Trophoblast cell (in vitro differentiated cells and primary cell): Measurements from ENCODE around the gene EXOC3L2.

Source experiments
- DNase-seq, 2 donors: peaks; one replicate each; pipeline ENCODE4 v3.0.0-alpha.2; 2016
- H2AFZ ChIP-seq: 2 replicates; pipeline ENCODE4 v1.6.1; 2013; ENCODE audit warnings: low read length, moderate library complexity, mild to moderate bottlenecking; ENCODE audit not compliant: insufficient read depth, poor library complexity
- H2AK5ac ChIP-seq: 2 replicates; pipeline ENCODE4 v1.6.1; 2013; ENCODE audit warnings: mild to moderate bottlenecking, low read length
- H2BK120ac ChIP-seq: 2 replicates; pipeline ENCODE4 v1.6.1; 2013; ENCODE audit warnings: low read length, mild to moderate bottlenecking, moderate library complexity; ENCODE audit not compliant: insufficient read depth, poor library complexity
- H2BK12ac ChIP-seq: 2 replicates; pipeline ENCODE4 v1.6.1; 2013; ENCODE audit warnings: mild to moderate bottlenecking, low read length, moderate library complexity
- H2BK5ac ChIP-seq: 2 replicates; pipeline ENCODE4 v1.6.1; 2013; ENCODE audit warnings: low read length, low read depth, moderate library complexity, mild to moderate bottlenecking; ENCODE audit not compliant: poor library complexity
- H3K14ac ChIP-seq: 2 replicates; pipeline ENCODE4 v1.6.1; 2013; ENCODE audit warnings: mild to moderate bottlenecking, low read length
- H3K18ac ChIP-seq: 2 replicates; pipeline ENCODE4 v1.6.1; 2013; ENCODE audit warnings: mild to moderate bottlenecking, low read length
- H3K23ac ChIP-seq: 2 replicates; pipeline ENCODE4 v1.6.1; 2013; ENCODE audit warnings: low read length
- H3K27ac ChIP-seq: 2 replicates; pipeline ENCODE4 v1.5.1; 2013; ENCODE audit warnings: low read depth, mild to moderate bottlenecking, inconsistent platforms, low read length, moderate library complexity
- H3K27me3 ChIP-seq: 2 replicates; pipeline ENCODE4 v1.6.1; 2013; ENCODE audit warnings: inconsistent platforms, mild to moderate bottlenecking, low read length, moderate library complexity; ENCODE audit not compliant: insufficient read depth
- H3K36me3 ChIP-seq, 2 experiments: 1 replicate in 1 of 2; 2 replicates in 1 of 2; pipeline ENCODE4 v1.6.1; 2013; ENCODE audit warnings: low read length in 2 of 2, mild to moderate bottlenecking in 2 of 2, moderate library complexity in 1 of 2; ENCODE audit not compliant: insufficient read depth in 2 of 2, control insufficient read depth in 1 of 2
- H3K4ac ChIP-seq: 2 replicates; pipeline ENCODE4 v1.6.1; 2013; ENCODE audit warnings: low read depth, mild to moderate bottlenecking, low read length, moderate library complexity
- H3K4me1 ChIP-seq, 2 experiments: 1 replicate in 1 of 2; 2 replicates in 1 of 2; pipeline ENCODE4 v1.6.1; 2013; ENCODE audit warnings: low read length in 2 of 2, mild to moderate bottlenecking in 2 of 2, moderate library complexity in 1 of 2; ENCODE audit not compliant: insufficient read depth in 2 of 2, control insufficient read depth in 1 of 2
- H3K4me2 ChIP-seq: 2 replicates; pipeline ENCODE4 v1.6.1; 2013; ENCODE audit warnings: inconsistent platforms, mild to moderate bottlenecking, low read length, moderate library complexity
- H3K4me3 ChIP-seq: 2 replicates; pipeline ENCODE4 v1.5.1; 2013; ENCODE audit warnings: mild to moderate bottlenecking, low read depth, low read length, inconsistent platforms
- H3K79me1 ChIP-seq: one replicate; pipeline ENCODE4 v1.6.1; 2013; ENCODE audit warnings: low read length
- H3K79me2 ChIP-seq: 2 replicates; pipeline ENCODE4 v1.6.1; 2013; ENCODE audit warnings: low read length, mild to moderate bottlenecking; ENCODE audit not compliant: control insufficient read depth, insufficient read depth, poor library complexity
- H3K9ac ChIP-seq: 2 replicates; pipeline ENCODE4 v1.6.1; 2013; ENCODE audit warnings: mild to moderate bottlenecking, low read length
- H3K9me3 ChIP-seq: 2 replicates; pipeline ENCODE4 v1.6.1; 2013; ENCODE audit warnings: low read depth, mild to moderate bottlenecking, control low read depth, inconsistent platforms, low read length; ENCODE audit not compliant: insufficient read depth
- H4K12ac ChIP-seq: 2 replicates; pipeline ENCODE4 v1.6.1; 2013; ENCODE audit warnings: low read depth, mild to moderate bottlenecking, low read length, moderate library complexity
- H4K8ac ChIP-seq: 2 replicates; pipeline ENCODE4 v1.6.1; 2013; ENCODE audit warnings: low read depth, mild to moderate bottlenecking, low read length, moderate library complexity
- H4K91ac ChIP-seq: one replicate; pipeline ENCODE4 v1.6.1; 2013; ENCODE audit warnings: low read depth, mild to moderate bottlenecking, low read length, moderate library complexity
- WGBS: extraction: QIAGEN DNeasy Blood & Tissue Kit; methylation state at CpG from one replicate; pipeline ENCODE4 v1.1.7; 2013; ENCODE audit warnings: missing lambda C conversion rate; ENCODE audit not compliant: insufficient read length, insufficient coverage; ENCODE audit errors: extremely low coverage; 5-methylcytosine and 5-hydroxymethylcytosine counted together

EXOC3L2 gene

GRCh38 chr19:45168767-45169351, 76.3 kb downstream of the EXOC3L2 start:
- no peak for DNase-seq
- Histone ChIP-seq H3K9ac (no peak overlapping the region), H3K79me1 (no peaks in the 10 kb centered on the region), H3K4me1 (peaks cover 3 to 4% of the 10 kb centered on the region in 2 experiments), H2BK12ac (no peak overlapping the region), H3K4me2 (no peak overlapping the region), H3K18ac (no peak overlapping the region), H4K12ac (no peak overlapping the region), H3K27me3 (no peaks in the 10 kb centered on the region), H3K36me3 (no peaks in the 10 kb centered on the region), H3K79me2 (no peaks in the 10 kb centered on the region), H3K4me3 (no peak overlapping the region), H2AFZ (no peak overlapping the region), H2BK120ac (no peak overlapping the region), H2AK5ac (no peak overlapping the region), H3K9me3 (peaks cover 2% of the 10 kb centered on the region), H4K8ac (no peak overlapping the region), H2BK5ac (no peak overlapping the region), H3K27ac (no peak overlapping the region), H3K14ac (no peak overlapping the region), H3K23ac (no peak overlapping the region), H4K91ac (no peak overlapping the region), H3K4ac (no peak overlapping the region)
- no CpG with 5 or more reads among the region's 16 CpGs for WGBS

GRCh38 chr19:45166723-45167252, 78.4 kb downstream of the EXOC3L2 start:
- Histone ChIP-seq H3K27me3 (no peaks in the 10 kb centered on the region), H3K14ac (no peak overlapping the region), H4K91ac (no peak overlapping the region), H2BK120ac (no peak overlapping the region), H4K12ac (no peak overlapping the region), H3K79me2 (no peaks in the 10 kb centered on the region), H4K8ac (no peak overlapping the region), H3K18ac (no peak overlapping the region), H3K79me1 (no peaks in the 10 kb centered on the region), H3K4me3 (no peak overlapping the region), H2AFZ (no peak overlapping the region), H2AK5ac (no peak overlapping the region), H3K9ac (no peak overlapping the region), H3K9me3 (peaks cover 2% of the 10 kb centered on the region), H3K4me2 (no peak overlapping the region), H3K4ac (no peak overlapping the region), H3K36me3 (no peaks in the 10 kb centered on the region), H2BK12ac (no peak overlapping the region), H3K4me1 (peaks cover 5 to 6% of the 10 kb centered on the region in 2 experiments), H3K23ac (no peak overlapping the region), H3K27ac (no peak overlapping the region), H2BK5ac (no peak overlapping the region)
- peak; percentile 87 to 90 for DNase-seq
- no CpG with 5 or more reads among the region's 14 CpGs for WGBS

- Histone ChIP-seq H3K27me3 (no peaks in the 10 kb centered on the region), H3K4me3 (no peak overlapping the region), H2BK12ac (no peak overlapping the region), H2AK5ac (no peak overlapping the region), H3K79me1 (no peaks in the 10 kb centered on the region), H3K9me3 (no peaks in the 10 kb centered on the region), H2BK120ac (no peak overlapping the region), H2AFZ (no peak overlapping the region), H4K91ac (no peak overlapping the region), H4K12ac (no peak overlapping the region), H3K36me3 (no peaks in the 10 kb centered on the region), H3K27ac (no peak overlapping the region), H3K4ac (no peak overlapping the region), H2BK5ac (no peak overlapping the region), H3K14ac (no peak overlapping the region), H3K23ac (no peak overlapping the region), H3K9ac (no peak overlapping the region), H3K4me2 (peak overlapping the region; percentile 11), H3K18ac (no peak overlapping the region), H3K79me2 (no peaks in the 10 kb centered on the region), H4K8ac (no peak overlapping the region), H3K4me1 (peaks cover 17 to 18% of the 10 kb centered on the region in 2 experiments)
- peak in 1 of 2 donors; percentile 28 for DNase-seq
- no CpG with 5 or more reads among the region's 27 CpGs for WGBS
These were observed 80.5 kb downstream of the EXOC3L2 start for GRCh38 chr19:45164577-45165335.

GRCh38 chr19:45163751-45164460, 81.3 kb downstream of the EXOC3L2 start:
- Histone ChIP-seq H4K12ac (no peak overlapping the region), H3K27me3 (no peaks in the 10 kb centered on the region), H2BK12ac (no peak overlapping the region), H4K91ac (no peak overlapping the region), H2AFZ (no peak overlapping the region), H2BK120ac (no peak overlapping the region), H3K18ac (no peak overlapping the region), H3K4ac (no peak overlapping the region), H3K9me3 (no peaks in the 10 kb centered on the region), H3K23ac (no peak overlapping the region), H2AK5ac (no peak overlapping the region), H3K9ac (no peak overlapping the region), H3K36me3 (no peaks in the 10 kb centered on the region), H3K79me2 (no peaks in the 10 kb centered on the region), H3K4me1 (peaks cover 17 to 18% of the 10 kb centered on the region in 2 experiments), H3K14ac (no peak overlapping the region), H3K4me3 (no peak overlapping the region), H2BK5ac (no peak overlapping the region), H4K8ac (no peak overlapping the region), H3K27ac (no peak overlapping the region), H3K79me1 (no peaks in the 10 kb centered on the region), H3K4me2 (no peak overlapping the region)
- WGBS, result no CpG with 5 or more reads among the region's 15 CpGs
- no peak for DNase-seq
